Esophagus (tissue), 2 donors: ENCODE data around the gene OVOL2. TPM values are rescaled to one million over a fixed set of nuclear protein-coding genes. Genes with fewer than 3 reads are reported as not detected.
"Not testable (repeated sequence)": the region's sequence is repeated elsewhere in the genome, so short reads cannot be mapped to it uniquely, and the experiment has no call there.

Source experiments
- H3K27ac ChIP-seq, 2 donors: one replicate each; pipeline ENCODE4 v1.5.1; 2013; ENCODE audit warnings: low read depth in 2 of 2, mild to moderate bottlenecking in 2 of 2, inconsistent platforms in 1 of 2, low read length in 1 of 2, moderate library complexity in 1 of 2
- H3K27me3 ChIP-seq, 2 donors: one replicate each; pipeline ENCODE4 v1.6.1; 2013; ENCODE audit warnings: low read length in 2 of 2, control low read depth in 1 of 2, mild to moderate bottlenecking in 1 of 2; ENCODE audit not compliant: insufficient read depth in 2 of 2, control insufficient read depth in 1 of 2
- H3K36me3 ChIP-seq, 2 donors: one replicate each; pipeline ENCODE4 v1.6.1; 2013; ENCODE audit warnings: low read length in 1 of 2; ENCODE audit not compliant: control insufficient read depth in 2 of 2, insufficient read depth in 2 of 2
- H3K4me1 ChIP-seq, 2 donors: one replicate each; pipeline ENCODE4 v1.6.1; 2013; ENCODE audit warnings: low read length in 1 of 2; ENCODE audit not compliant: control insufficient read depth in 2 of 2, insufficient read depth in 2 of 2
- H3K4me3 ChIP-seq, 2 donors: one replicate each; pipeline ENCODE4 v1.5.1; 2013; ENCODE audit warnings: low read length in 2 of 2, mild to moderate bottlenecking in 2 of 2, low read depth in 1 of 2, moderate library complexity in 1 of 2
- H3K9me3 ChIP-seq, 2 donors: one replicate each; pipeline ENCODE4 v1.6.1; 2013; ENCODE audit warnings: mild to moderate bottlenecking in 2 of 2, low read depth in 1 of 2, low read length in 1 of 2, moderate library complexity in 1 of 2; ENCODE audit not compliant: control insufficient read depth in 2 of 2, insufficient read depth in 1 of 2
- WGBS, 2 donors: extraction: QIAGEN DNeasy Blood & Tissue Kit; methylation state at CpG; one replicate each; pipeline ENCODE4 v1.1.7; 2013; 5-methylcytosine and 5-hydroxymethylcytosine counted together
- polyA plus RNA-seq, 2 donors: library from polyadenylated mRNA; stranded (reverse); fragments of 200-250 nt; gene quantifications; one replicate each; pipeline ENCODE4 v1.2.3, GENCODE V29; 2013
- donor health status: healthy with polysubstance abuse.
- donor health status: Bipolar disorder and iron deficiency.

Gene OVOL2
- polyA plus RNA-seq, 2 donors: 4.0 to 7.3 TPM

- H3K9me3 ChIP-seq: no peaks in the 10 kb centered on the region
- H3K4me3 ChIP-seq: no peak overlapping the region
- H3K36me3 ChIP-seq: no peaks in the 10 kb centered on the region
- no peaks in the 10 kb centered on the region for H3K4me1 ChIP-seq
- no peak overlapping the region for H3K27ac ChIP-seq
- 52 to 57% methylated on average over 3 of the region's 3 CpGs for WGBS, 2 donors
- H3K27me3 ChIP-seq: no peaks in the 10 kb centered on the region
Observed at GRCh38 chr20:18090044-18090443, 32.3 kb upstream of the OVOL2 start.

GRCh38 chr20:18088841-18089240, 31.1 kb upstream of the OVOL2 start:
- H3K36me3 ChIP-seq, H3K4me3 ChIP-seq, H3K27me3 ChIP-seq, H3K9me3 ChIP-seq, H3K4me1 ChIP-seq, H3K27ac ChIP-seq: not testable (repeated sequence)
- 91 to 93% methylated on average over 11 of the region's 11 CpGs for WGBS, 2 donors

GRCh38 chr20:18088298-18088697, 30.6 kb upstream of the OVOL2 start:
- H3K4me1 ChIP-seq, H3K4me3 ChIP-seq, H3K27ac ChIP-seq, H3K36me3 ChIP-seq, H3K9me3 ChIP-seq, H3K27me3 ChIP-seq: not testable (repeated sequence)
- 84 to 87% methylated on average over 3 of the region's 3 CpGs for WGBS, 2 donors

- no peaks in the 10 kb centered on the region for H3K4me1 ChIP-seq
- no peak overlapping the region for H3K27ac ChIP-seq
- WGBS, 2 donors: 65 to 73% methylated on average over 6 of the region's 6 CpGs
- H3K4me3 ChIP-seq: no peak overlapping the region
- H3K9me3 ChIP-seq: no peaks in the 10 kb centered on the region
- no peaks in the 10 kb centered on the region for H3K36me3 ChIP-seq
- H3K27me3 ChIP-seq: no peaks in the 10 kb centered on the region
Observed at GRCh38 chr20:18087054-18087453, 29.3 kb upstream of the OVOL2 start.

- H3K4me3 ChIP-seq, H3K27me3 ChIP-seq, H3K36me3 ChIP-seq, H3K4me1 ChIP-seq, H3K27ac ChIP-seq, H3K9me3 ChIP-seq: not testable (repeated sequence)
- WGBS, 2 donors: 91% methylated on average over 9 of the region's 9 CpGs
Observed at GRCh38 chr20:18080836-18081235, 23.1 kb upstream of the OVOL2 start.

- no peak overlapping the region for H3K27ac ChIP-seq
- no peaks in the 10 kb centered on the region for H3K9me3 ChIP-seq
- whole genome bisulfite sequencing, 2 donors: 86 to 89% methylated on average over 10 of the region's 10 CpGs
- no peaks in the 10 kb centered on the region for H3K4me1 ChIP-seq
- H3K27me3 ChIP-seq: no peaks in the 10 kb centered on the region
- H3K36me3 ChIP-seq: no peaks in the 10 kb centered on the region
- no peak overlapping the region for H3K4me3 ChIP-seq
Observed at GRCh38 chr20:18079756-18080353, 22.1 kb upstream of the OVOL2 start.

- Histone ChIP-seq H3K4me3 (no peak overlapping the region), H3K9me3 (no peaks in the 10 kb centered on the region), H3K27me3 (no peaks in the 10 kb centered on the region), H3K4me1 (no peaks in the 10 kb centered on the region), H3K27ac (no peak overlapping the region), H3K36me3 (no peaks in the 10 kb centered on the region)
- 73 to 80% methylated on average over 4 of the region's 4 CpGs for WGBS, 2 donors
Observed at GRCh38 chr20:18077157-18077556, 19.4 kb upstream of the OVOL2 start.

- H3K4me3 ChIP-seq: no peak overlapping the region
- no peak overlapping the region for H3K27ac ChIP-seq
- H3K4me1 ChIP-seq: no peaks in the 10 kb centered on the region
- H3K27me3 ChIP-seq: no peaks in the 10 kb centered on the region
- no peaks in the 10 kb centered on the region for H3K9me3 ChIP-seq
- H3K36me3 ChIP-seq: no peaks in the 10 kb centered on the region
- 92 to 94% methylated on average over 7 of the region's 7 CpGs for whole genome bisulfite sequencing, 2 donors
Observed at GRCh38 chr20:18072532-18072931, 14.8 kb upstream of the OVOL2 start.

- no peaks in the 10 kb centered on the region for H3K36me3 ChIP-seq
- H3K27ac ChIP-seq: peak overlapping the region in 1 of 2 donors; percentile 45
- no peaks in the 10 kb centered on the region for H3K4me1 ChIP-seq
- no peaks in the 10 kb centered on the region for H3K27me3 ChIP-seq
- H3K4me3 ChIP-seq: no peak overlapping the region
- no peaks in the 10 kb centered on the region for H3K9me3 ChIP-seq
- 56 to 62% methylated on average over 13 of the region's 13 CpGs for WGBS, 2 donors
Observed at GRCh38 chr20:18066421-18067333, 9.0 kb upstream of the OVOL2 start.

- Histone ChIP-seq H3K9me3 (no peaks in the 10 kb centered on the region), H3K27me3 (no peaks in the 10 kb centered on the region), H3K27ac (no peak overlapping the region), H3K36me3 (no peaks in the 10 kb centered on the region), H3K4me3 (no peak overlapping the region), H3K4me1 (peaks cover 0 to 4% of the 10 kb centered on the region in 2 donors)
- 95 to 97% methylated on average over 6 of the region's 6 CpGs for WGBS, 2 donors
Observed at GRCh38 chr20:18063676-18064075, 6.0 kb upstream of the OVOL2 start.
